C4-2B (cell line): Measurements from ENCODE around the gene C10orf71.

ENCODE experiments used
- H3K27ac ChIP-seq: fragments of 450-650 bp; 2 replicates; pipeline ENCODE4 v1.5.1; 2017
- CTCF ChIP-seq: fragments of 450-650 bp; conservative IDR thresholded peaks from 2 replicates; pipeline ENCODE4 v1.5.1; 2017; ENCODE audit warnings: mild to moderate bottlenecking
- ZFX ChIP-seq: fragments of 450-650 bp; IDR thresholded peaks from 2 replicates; pipeline ENCODE4 v1.6.1; 2017

Gene C10orf71

GRCh38 chr10:49309691-49310411 lies 10.9 kb downstream of the C10orf71 start:
- no peak for TF ChIP-seq CTCF
- TF ChIP-seq ZFX: no peak
- no peak overlapping the region for H3K27ac ChIP-seq

GRCh38 chr10:49310460-49310859 lies 11.5 kb downstream of the C10orf71 start:
- H3K27ac ChIP-seq: no peak overlapping the region
- no peak for TF ChIP-seq CTCF
- no peak for TF ChIP-seq ZFX

- H3K27ac ChIP-seq: no peak overlapping the region
Measured at GRCh38 chr10:49310901-49311554, 12.1 kb downstream of the C10orf71 start.

GRCh38 chr10:49311555-49312236 lies 12.7 kb downstream of the C10orf71 start:
- H3K27ac ChIP-seq: no peak overlapping the region
- TF ChIP-seq CTCF: no peak
- TF ChIP-seq ZFX: no peak

More at GRCh38 chr10:49310901-49311554, 12.1 kb downstream of the C10orf71 start:
- TF ChIP-seq CTCF: no peak
- no peak for TF ChIP-seq ZFX

GRCh38 chr10:49312246-49312869 lies 13.4 kb downstream of the C10orf71 start:
- TF ChIP-seq ZFX: no peak
- TF ChIP-seq CTCF: no peak
- H3K27ac ChIP-seq: no peak overlapping the region

- no peak for TF ChIP-seq ZFX
- no peak for TF ChIP-seq CTCF
- no peak overlapping the region for H3K27ac ChIP-seq
Measured at GRCh38 chr10:49313501-49314070, 14.6 kb downstream of the C10orf71 start.
